H1 (cell line): ENCODE measurements around the gene FAM151A. TPM values are rescaled to one million over a fixed set of nuclear protein-coding genes. Genes with fewer than 3 reads are reported as not detected.

Source experiments
- CTCF ChIA-PET: fragments of 300-600 bp; sonication (Branson Sonifier 250); formaldehyde crosslinking; loops from one replicate; lab custom pipeline; 2021; ENCODE audit not compliant: partially characterized antibody; lab: Charles Lee
- POLR2A ChIA-PET: fragments of 300-600 bp; sonication (Branson Sonifier 250); formaldehyde crosslinking; loops from one replicate; lab custom pipeline; 2021; ENCODE audit warnings: inconsistent platforms; ENCODE audit not compliant: partially characterized antibody; lab: Charles Lee
- DNase-seq, 2 experiments: peaks; one replicate each; pipeline versions ENCODE4 v3.0.0 to v3.0.0-alpha.2; 2010 to 2022; ENCODE audit warnings: low spot score in 2 of 2, low read depth in 1 of 2, mixed read lengths in 1 of 2
- FAIRE-seq: peaks from 2 replicates; lab custom pipeline; 2011; peaks lifted over from hg19 to GRCh38; lab: Jason Lieb, UNC
- H2AFZ ChIP-seq: 2 replicates; pipeline ENCODE4 v1.8.1; 2012; ENCODE audit warnings: low read length, inconsistent platforms
- H2AK5ac ChIP-seq: 2 replicates; pipeline ENCODE4 v1.6.1; 2013; ENCODE audit warnings: low read depth, low read length
- H2BK120ac ChIP-seq: replicated peaks from 2 replicates; pipeline ENCODE3; 2013; ENCODE audit warnings: low read depth, low read length, inconsistent platforms
- H2BK12ac ChIP-seq: 2 replicates; pipeline ENCODE4 v1.6.1; 2013; ENCODE audit warnings: low read depth, low read length
- H2BK15ac ChIP-seq: 2 replicates; pipeline ENCODE4 v1.6.1; 2013; ENCODE audit warnings: low read length
- H2BK20ac ChIP-seq: 2 replicates; pipeline ENCODE4 v1.6.1; 2013; ENCODE audit warnings: low read length
- H2BK5ac ChIP-seq: 2 replicates; pipeline ENCODE4 v1.6.1; 2013; ENCODE audit warnings: low read depth, low read length
- H3K14ac ChIP-seq: 2 replicates; pipeline ENCODE4 v1.6.1; 2013; ENCODE audit warnings: inconsistent platforms; ENCODE audit not compliant: insufficient read length
- H3K18ac ChIP-seq: 2 replicates; pipeline ENCODE4 v1.6.1; 2013; ENCODE audit warnings: low read length; ENCODE audit errors: extremely low read depth
- H3K23ac ChIP-seq: 2 replicates; pipeline ENCODE4 v1.6.1; 2013; ENCODE audit warnings: inconsistent platforms; ENCODE audit not compliant: insufficient read length
- H3K23me2 ChIP-seq: 2 replicates; pipeline ENCODE4 v1.6.1; 2013; ENCODE audit warnings: low read depth, low read length
- H3K27ac ChIP-seq: 2 replicates; pipeline ENCODE4 v1.6.1; 2011; ENCODE audit warnings: low read depth, low read length, inconsistent platforms
- H3K27me3 ChIP-seq, 4 experiments: replicated peaks in 1 of 4; 1 replicate in 1 of 4; 2 replicates in 3 of 4; pipeline versions ENCODE4 v1.6.1 to v1.8.1; 2011 to 2013; ENCODE audit warnings: low read length in 3 of 4, mild to moderate bottlenecking in 3 of 4, inconsistent platforms in 2 of 4, mixed read lengths in 2 of 4, moderate library complexity in 1 of 4; ENCODE audit not compliant: control insufficient read depth in 3 of 4, insufficient read depth in 3 of 4; ENCODE audit errors: extremely low read depth in 1 of 4
- H3K36me3 ChIP-seq, 4 experiments: 2 replicates each; pipeline versions ENCODE4 v1.6.1 to v1.8.1; 2011 to 2013; ENCODE audit warnings: mild to moderate bottlenecking in 4 of 4, low read length in 3 of 4, moderate library complexity in 2 of 4, control low read depth in 1 of 4, inconsistent platforms in 1 of 4; ENCODE audit not compliant: insufficient read depth in 4 of 4, control insufficient read depth in 2 of 4
- H3K4ac ChIP-seq: replicated peaks from 2 replicates; pipeline ENCODE3; 2013; ENCODE audit warnings: low read length, low read depth, mixed read lengths, inconsistent platforms; ENCODE audit not compliant: insufficient read length
- H3K4me1 ChIP-seq, 4 experiments: replicated peaks in 1 of 4; 1 replicate in 1 of 4; 2 replicates in 3 of 4; pipeline versions ENCODE4 v1.6.1 to v1.8.1; 2011 to 2013; ENCODE audit warnings: low read length in 3 of 4, inconsistent platforms in 2 of 4, mixed read lengths in 1 of 4; ENCODE audit not compliant: insufficient read depth in 4 of 4, control insufficient read depth in 3 of 4
- H3K4me2 ChIP-seq, 2 experiments: 2 replicates each; pipeline versions ENCODE4 v1.6.1 to v1.8.1; 2011 to 2013; ENCODE audit warnings: low read depth in 2 of 2, low read length in 2 of 2, control low read depth in 1 of 2, inconsistent platforms in 1 of 2, mild to moderate bottlenecking in 1 of 2; ENCODE audit not compliant: insufficient read depth in 1 of 2
- H3K4me3 ChIP-seq, 4 experiments: fragments of 200-600, 300-600 bp in 1 of 4; sonication (generic), shearing (Covaris generic), sonication (Bioruptor Twin) in 1 of 4; 2 replicates each; pipeline versions ENCODE4 v1.5.1 to v1.8.1; 2011 to 2016; ENCODE audit warnings: low read length in 4 of 4, low read depth in 3 of 4, control low read depth in 2 of 4, inconsistent platforms in 2 of 4, mild to moderate bottlenecking in 2 of 4, mixed read lengths in 1 of 4, moderate library complexity in 1 of 4; ENCODE audit not compliant: insufficient read depth in 2 of 4; ENCODE audit errors: extremely low read depth in 1 of 4
- H3K56ac ChIP-seq: replicated peaks from 2 replicates; pipeline ENCODE3; 2013; ENCODE audit warnings: low read depth, mild to moderate bottlenecking, mixed read lengths, low read length, inconsistent platforms; ENCODE audit not compliant: insufficient read length
- H3K79me1 ChIP-seq: 2 replicates; pipeline ENCODE4 v1.6.1; 2013; ENCODE audit warnings: low read depth, low read length, control low read depth
- H3K79me2 ChIP-seq, 2 experiments: 2 replicates each; pipeline versions ENCODE4 v1.6.1 to v1.8.1; 2012 to 2013; ENCODE audit warnings: low read length in 2 of 2, mild to moderate bottlenecking in 2 of 2, inconsistent platforms in 1 of 2; ENCODE audit not compliant: insufficient read depth in 2 of 2, control insufficient read depth in 1 of 2
- H3K9ac ChIP-seq, 4 experiments: replicated peaks in 1 of 4; 1 replicate in 1 of 4; 2 replicates in 3 of 4; pipeline versions ENCODE4 v1.6.1 to v1.8.1; 2011 to 2013; ENCODE audit warnings: low read depth in 3 of 4, low read length in 3 of 4, control low read depth in 2 of 4, mild to moderate bottlenecking in 2 of 4, moderate library complexity in 2 of 4, inconsistent platforms in 1 of 4; ENCODE audit errors: extremely low read depth in 1 of 4
- H3K9me3 ChIP-seq, 2 experiments: 2 replicates each; pipeline versions ENCODE4 v1.6.1 to v1.8.1; 2012 to 2013; ENCODE audit warnings: mild to moderate bottlenecking in 2 of 2, moderate library complexity in 2 of 2, control low read depth in 1 of 2, inconsistent platforms in 1 of 2, low read depth in 1 of 2, low read length in 1 of 2, mixed read lengths in 1 of 2; ENCODE audit not compliant: insufficient read depth in 2 of 2
- H4K20me1 ChIP-seq, 2 experiments: replicated peaks in 1 of 2; 2 replicates each; pipeline versions ENCODE3 to v1.8.1; 2011 to 2013; ENCODE audit warnings: inconsistent platforms in 2 of 2, low read length in 2 of 2, mild to moderate bottlenecking in 1 of 2; ENCODE audit not compliant: insufficient read depth in 2 of 2, control insufficient read depth in 1 of 2
- H4K5ac ChIP-seq: 2 replicates; pipeline ENCODE4 v1.6.1; 2013; ENCODE audit warnings: low read length, low read depth, mixed read lengths, inconsistent platforms; ENCODE audit not compliant: insufficient read length
- H4K8ac ChIP-seq: 2 replicates; pipeline ENCODE4 v1.8.0; 2013; ENCODE audit warnings: mild to moderate bottlenecking, moderate library complexity, low read length, inconsistent platforms; ENCODE audit not compliant: insufficient read depth; ENCODE audit errors: extremely low read depth
- H4K91ac ChIP-seq: replicated peaks from 2 replicates; pipeline ENCODE3; 2013; ENCODE audit warnings: low read length, mixed read lengths, inconsistent platforms; ENCODE audit not compliant: insufficient read length
- CHD2 ChIP-seq: IDR thresholded peaks from 2 replicates; pipeline ENCODE4 v1.6.1; 2012; ENCODE audit warnings: low read length, improper control_type of control experiment
- EP300 ChIP-seq, 2 experiments: IDR thresholded peaks; 1 replicate in 1 of 2; 2 replicates in 1 of 2; pipeline ENCODE4 v1.6.1; 2011 to 2012; ENCODE audit warnings: low read depth in 2 of 2, low read length in 2 of 2, mild to moderate bottlenecking in 2 of 2, borderline replicate concordance in 1 of 2, inconsistent platforms in 1 of 2, moderate library complexity in 1 of 2
- GTF2F1 ChIP-seq: IDR thresholded peaks from 2 replicates; pipeline ENCODE4 v1.6.1; 2012; ENCODE audit warnings: low read depth, low read length, improper control_type of control experiment, borderline replicate concordance
- HDAC6 ChIP-seq: IDR thresholded peaks from one replicate; pipeline ENCODE4 v1.7.1; 2012; ENCODE audit warnings: low read depth, mild to moderate bottlenecking, inconsistent platforms, low read length, moderate library complexity
- NRF1 ChIP-seq: IDR thresholded peaks from 2 replicates; pipeline ENCODE4 v1.6.1; 2011; ENCODE audit warnings: mild to moderate bottlenecking, low read depth, low read length, improper control_type of control experiment
- RBBP5 ChIP-seq: IDR thresholded peaks from 2 replicates; pipeline ENCODE4 v1.7.1; 2012; ENCODE audit warnings: low read depth, mild to moderate bottlenecking, inconsistent platforms, low read length, moderate library complexity, borderline replicate concordance
- SIRT6 ChIP-seq: IDR thresholded peaks from one replicate; pipeline ENCODE4 v1.7.1; 2012; ENCODE audit warnings: low read length, inconsistent platforms
- SP2 ChIP-seq: IDR thresholded peaks from 2 replicates; pipeline ENCODE4 v1.6.1; 2012; ENCODE audit warnings: mild to moderate bottlenecking, low read length, inconsistent platforms
- TAF1 ChIP-seq: IDR thresholded peaks from 2 replicates; pipeline ENCODE4 v1.6.1; 2011; ENCODE audit warnings: mild to moderate bottlenecking, low read depth, low read length
- TCF12 ChIP-seq: IDR thresholded peaks from 2 replicates; pipeline ENCODE4 v1.6.1; 2011; ENCODE audit warnings: low read depth, mild to moderate bottlenecking, low read length
- polyA plus RNA-seq, 7 experiments: library from polyadenylated mRNA; depleted of rRNA in 3 of 7; stranded (reverse) in 5 of 7; unstranded in 2 of 7; fragments of >200 nt in 5 of 7; fragments of 200-250 nt in 2 of 7; gene quantifications; 1 replicate in 5 of 7; 2 replicates in 1 of 7; 4 replicates in 1 of 7; pipeline versions ENCODE4 v1.2.1 to v1.2.3, GENCODE V29; 2011 to 2013; ENCODE audit warnings: missing spikeins in 2 of 7, mixed read lengths in 2 of 7
- total RNA-seq: library from RNA; stranded (reverse); fragmentation: NEBNext Ultra II Directional; extraction: Animal tissue kit (Norgen Biotek cat#: 25700); gene quantifications from 2 replicates; pipeline ENCODE4 v1.2.1, GENCODE V29; 2021

Gene FAM151A
- total and polyA plus RNA-seq, 2 of the 8 experiments (the other 6 are each of a cell fraction or from before 2014, with no cell fraction given): not detected

GRCh38 chr1:54643736-54644135, 20.4 kb upstream of the FAM151A start:
- Histone ChIP-seq H3K36me3 (no peaks in the 10 kb centered on the region), H3K18ac (no peak overlapping the region), H3K4ac (no peak overlapping the region), H4K91ac (no peak overlapping the region), H3K4me3 (no peak overlapping the region), H2BK5ac (no peak overlapping the region), H3K56ac (no peak overlapping the region), H2BK20ac (no peak overlapping the region), H3K4me2 (no peak overlapping the region), H4K20me1 (no peaks in the 10 kb centered on the region), H3K79me1 (no peaks in the 10 kb centered on the region), H3K4me1 (0 out of 7 replicates have a peak, but pooled peaks cover 0 to 2% (median 0%) of the 10 kb centered on the region in 4 experiments), H2AFZ (no peak overlapping the region), H3K27ac (no peak overlapping the region), H3K9me3 (peaks cover 7 to 10% of the 10 kb centered on the region in 2 experiments; a peak in 3 of 4 replicates), H2AK5ac (no peak overlapping the region), H4K5ac (no peak overlapping the region), H3K9ac (no peak overlapping the region), H2BK12ac (no peak overlapping the region), H3K23me2 (no peaks in the 10 kb centered on the region), H3K27me3 (no peaks in the 10 kb centered on the region), H3K23ac (no peak overlapping the region), H3K79me2 (no peaks in the 10 kb centered on the region), H3K14ac (no peak overlapping the region), H4K8ac (no peak overlapping the region), H2BK120ac (no peak overlapping the region), H2BK15ac (no peak overlapping the region)
- DNase-seq (no peak), FAIRE-seq (no peak)
- ChIA-PET POLR2A (no interaction called here), CTCF (no interaction called here)
- TF ChIP-seq SP2 (no peak), CHD2 (no peak), HDAC6 (no peak), TAF1 (no peak), EP300 (IDR thresholded peaks at IDR 0.05; ENCODE audit: borderline replicate concordance in 1 of 2, low read depth in 2 of 2, low read length in 2 of 2) (no peak), TCF12 (no peak), NRF1 (no peak), GTF2F1 (no peak), SIRT6 (no peak), RBBP5 (no peak)
